GM21423 (cell line): ENCODE data around the gene PDS5B.
"Not testable (repeated sequence)": the region's sequence is repeated elsewhere in the genome, so short reads cannot be mapped to it uniquely, and the experiment has no call there.

ENCODE experiments used
- ATAC-seq: cut with Tn5 transposase; IDR thresholded peaks from one replicate; pipeline ENCODE4 v1.9.1; 2021; ENCODE audit warnings: mild to moderate bottlenecking, moderate library complexity; ENCODE audit not compliant: unreplicated experiment

PDS5B gene

GRCh38 chr13:32645854-32646253 lies 59.6 kb downstream of the PDS5B start:
- ATAC-seq = no peak

- no peak for ATAC-seq
Measured at GRCh38 chr13:32647926-32648325, 61.7 kb downstream of the PDS5B start.

- ATAC-seq = peak; percentile 64
Measured at GRCh38 chr13:32650705-32651311, 64.6 kb downstream of the PDS5B start.

GRCh38 chr13:32657309-32657708 lies 71.1 kb downstream of the PDS5B start:
- ATAC-seq = no peak

GRCh38 chr13:32659736-32660135 lies 73.5 kb downstream of the PDS5B start:
- ATAC-seq = no peak

GRCh38 chr13:32660227-32660626 lies 74.0 kb downstream of the PDS5B start:
- no peak for ATAC-seq

- ATAC-seq = no peak
Measured at GRCh38 chr13:32661685-32662084, 75.4 kb downstream of the PDS5B start.

GRCh38 chr13:32663660-32664059 lies 77.4 kb downstream of the PDS5B start:
- no peak for ATAC-seq

- ATAC-seq = no peak
Measured at GRCh38 chr13:32666990-32667571, 80.8 kb downstream of the PDS5B start.

GRCh38 chr13:32669030-32669646 lies 82.9 kb downstream of the PDS5B start:
- ATAC-seq = no peak

- ATAC-seq = no peak
Measured at GRCh38 chr13:32674503-32674902, 88.3 kb downstream of the PDS5B start.

- ATAC-seq = no peak
Measured at GRCh38 chr13:32676242-32676641, 90.0 kb downstream of the PDS5B start.

GRCh38 chr13:32682130-32682529 lies 95.9 kb downstream of the PDS5B start:
- ATAC-seq = no peak

GRCh38 chr13:32682740-32683139 lies 96.5 kb downstream of the PDS5B start:
- ATAC-seq = no peak

- ATAC-seq = no peak
Measured at GRCh38 chr13:32687275-32687674, 101.0 kb downstream of the PDS5B start.

GRCh38 chr13:32695602-32696250 lies 109.5 kb downstream of the PDS5B start:
- no peak for ATAC-seq

- no peak for ATAC-seq
Measured at GRCh38 chr13:32707471-32707870, 121.2 kb downstream of the PDS5B start.

GRCh38 chr13:32713397-32713796 lies 127.1 kb downstream of the PDS5B start:
- no peak for ATAC-seq

GRCh38 chr13:32716201-32716600 lies 129.9 kb downstream of the PDS5B start:
- ATAC-seq = not testable (repeated sequence)

GRCh38 chr13:32720026-32720425 lies 133.8 kb downstream of the PDS5B start:
- ATAC-seq = no peak

- not testable (repeated sequence) for ATAC-seq
Measured at GRCh38 chr13:32721131-32722034, 135.1 kb downstream of the PDS5B start.
